K562 (cell line): ENCODE results near the gene LSM4. TPM values are rescaled to one million over a fixed set of nuclear protein-coding genes. Genes with fewer than 3 reads are reported as not detected.

Experiments used
- ATAC-seq: fragments of 200-7000 bp; cut with Tn5 transposase; 3 replicates; pipeline ENCODE4 v1.9.1; 2020; ENCODE audit warnings: moderate library complexity
- BruUV-seq: library from RNA; stranded (reverse); fragments of 400-500 nt; replicated peaks from 2 replicates; lab custom pipeline; 2021; lab: Mats Ljungman, UMichigan
- CTCF ChIA-PET: fragments of 300-600 bp; formaldehyde crosslinking; extraction: SDS; loops from one replicate; lab custom pipeline; 2021; ENCODE audit warnings: low intra/inter-chr PET ratio; lab: Yijun Ruan, JAX
- POLR2A ChIA-PET: fragments of 300-600, 350-650 bp; sonication (Branson Sonifier 250); formaldehyde crosslinking; extraction: SDS; loops from one replicate; lab custom pipeline; 2021; ENCODE audit warnings: antibody characterized with exemption, inconsistent platforms; lab: Yijun Ruan, JAX
- DNase-seq, 4 experiments: peaks; one replicate each; pipeline versions ENCODE4 v3.0.0 to v3.0.0-alpha.2; 2011 to 2018; ENCODE audit warnings: low spot score in 3 of 4, mixed read lengths in 3 of 4; ENCODE audit errors: extremely low read depth in 1 of 4
- FAIRE-seq: peaks from 2 replicates; lab custom pipeline; 2011; peaks lifted over from hg19 to GRCh38; lab: Jason Lieb, UNC
- H2AFZ ChIP-seq: 2 replicates; pipeline ENCODE4 v1.6.0; 2011; ENCODE audit warnings: low read depth, low read length, control low read depth, inconsistent platforms
- H3K27ac ChIP-seq: fragments of 200-600 bp; 3 replicates; pipeline ENCODE4 v1.8.0; 2011; ENCODE audit warnings: low read depth, mild to moderate bottlenecking, control low read depth, inconsistent platforms, low read length, moderate library complexity, mixed read lengths; ENCODE audit errors: extremely low read depth
- H3K27me3 ChIP-seq, 2 experiments: fragments of 300-600 bp in 1 of 2; 2 replicates in 1 of 2; 3 replicates in 1 of 2; pipeline versions ENCODE4 v1.6.0 to v1.8.0; 2011; ENCODE audit warnings: inconsistent platforms in 2 of 2, low read length in 2 of 2, mild to moderate bottlenecking in 1 of 2, mixed read lengths in 1 of 2, moderate library complexity in 1 of 2; ENCODE audit not compliant: control insufficient read depth in 2 of 2, insufficient read depth in 2 of 2
- H3K36me3 ChIP-seq: fragments of 300-600 bp; 3 replicates; pipeline ENCODE4 v1.8.0; 2011; ENCODE audit warnings: mild to moderate bottlenecking, low read length, inconsistent platforms; ENCODE audit not compliant: control insufficient read depth, insufficient read depth
- H3K4me1 ChIP-seq, 2 experiments: fragments of 200-600 bp in 1 of 2; replicated peaks in 1 of 2; 2 replicates in 1 of 2; 3 replicates in 1 of 2; pipeline versions ENCODE4 v1.5.1 to v1.8.0; 2011; ENCODE audit warnings: inconsistent platforms in 2 of 2, low read length in 2 of 2, mild to moderate bottlenecking in 1 of 2, mixed read lengths in 1 of 2, moderate library complexity in 1 of 2; ENCODE audit not compliant: control insufficient read depth in 2 of 2, insufficient read depth in 2 of 2
- H3K4me2 ChIP-seq: 2 replicates; pipeline ENCODE4 v1.6.1; 2011; ENCODE audit warnings: low read length, control low read depth, inconsistent platforms, mixed read lengths; ENCODE audit not compliant: insufficient read depth
- H3K4me3 ChIP-seq: fragments of 200-600 bp; sonication (generic), shearing (Covaris generic); 2 replicates; pipeline ENCODE4 v1.5.1; 2016; ENCODE audit warnings: control low read depth, inconsistent platforms
- H3K79me2 ChIP-seq: fragments of 200-600 bp; 3 replicates; pipeline ENCODE4 v1.8.0; 2011; ENCODE audit warnings: low read length, inconsistent platforms; ENCODE audit not compliant: control insufficient read depth, insufficient read depth
- H3K9ac ChIP-seq, 2 experiments: 2 replicates each; pipeline versions ENCODE4 v1.6.0 to v1.6.1; 2011; ENCODE audit warnings: low read depth in 2 of 2, low read length in 2 of 2, control low read depth in 1 of 2, inconsistent platforms in 1 of 2, mild to moderate bottlenecking in 1 of 2, mixed read lengths in 1 of 2; ENCODE audit not compliant: insufficient read depth in 1 of 2
- H3K9me1 ChIP-seq: one replicate; pipeline ENCODE4 v1.6.0; 2011; ENCODE audit warnings: inconsistent platforms, mild to moderate bottlenecking, low read length, moderate library complexity; ENCODE audit not compliant: control insufficient read depth, insufficient read depth
- H3K9me3 ChIP-seq: replicated peaks from 2 replicates; pipeline ENCODE4 v1.5.1; 2011; ENCODE audit warnings: low read depth, low read length, inconsistent platforms; ENCODE audit not compliant: control insufficient read depth, insufficient read depth
- H4K20me1 ChIP-seq: replicated peaks from 2 replicates; pipeline ENCODE4 v1.6.1; 2011; ENCODE audit warnings: low read length, inconsistent platforms, mixed read lengths; ENCODE audit not compliant: control insufficient read depth, insufficient read depth
- ATF3 ChIP-seq, 2 experiments: fragments of 450-650 bp in 1 of 2; sonication (generic) in 1 of 2; formaldehyde crosslinking in 1 of 2; IDR thresholded peaks in 1 of 2; conservative IDR thresholded peaks in 1 of 2; 2 replicates each; pipeline versions ENCODE4 v1.6.1 to v1.8.1; 2016 to 2023; ENCODE audit warnings: mild to moderate bottlenecking in 2 of 2, moderate library complexity in 2 of 2, inconsistent platforms in 1 of 2, missing genetic modification reagents in 1 of 2
- BRCA1 ChIP-seq, 2 experiments: fragments of 450-650 bp in 1 of 2; sonication (generic) in 1 of 2; formaldehyde crosslinking in 1 of 2; IDR thresholded peaks; 2 replicates each; pipeline versions ENCODE4 v1.5.0 to v1.6.1; 2017 to 2020; ENCODE audit warnings: mild to moderate bottlenecking in 1 of 2, missing genetic modification reagents in 1 of 2
- BRD9 ChIP-seq: fragments of 450-650 bp; IDR thresholded peaks from 2 replicates; pipeline ENCODE4 v1.6.1; 2018; ENCODE audit warnings: low read depth; ENCODE audit not compliant: partially characterized antibody
- CBFA2T2 ChIP-seq: fragments of 450-650 bp; conservative IDR thresholded peaks from 2 replicates; pipeline ENCODE4 v1.6.1; 2017; ENCODE audit warnings: mild to moderate bottlenecking
- DDX20 ChIP-seq: fragments of 450-650 bp; IDR thresholded peaks from 2 replicates; pipeline ENCODE4 v1.6.1; 2016; ENCODE audit warnings: missing genetic modification characterization, low read depth, mild to moderate bottlenecking, missing compliant biosample characterization, moderate library complexity
- ETV1 ChIP-seq: fragments of 450-650 bp; conservative IDR thresholded peaks from 2 replicates; pipeline ENCODE4 v1.6.1; 2016; ENCODE audit warnings: missing genetic modification characterization, control low read depth, low read depth, missing compliant biosample characterization
- HDAC1 ChIP-seq, 2 experiments: fragments of 450-650 bp; IDR thresholded peaks; 2 replicates each; pipeline ENCODE4 v1.6.1; 2016 to 2017; ENCODE audit warnings: inconsistent platforms in 1 of 2, mild to moderate bottlenecking in 1 of 2, moderate library complexity in 1 of 2
- KDM1A ChIP-seq, 2 experiments: fragments of 450-650 bp; IDR thresholded peaks; 2 replicates each; pipeline ENCODE4 v1.6.1; 2016; ENCODE audit warnings: mild to moderate bottlenecking in 2 of 2
- MCM3 ChIP-seq: fragments of 450-650 bp; IDR thresholded peaks from 2 replicates; pipeline ENCODE4 v1.6.1; 2016
- NCOA6 ChIP-seq: fragments of 450-650 bp; IDR thresholded peaks from 2 replicates; pipeline ENCODE4 v1.6.1; 2017; ENCODE audit warnings: mild to moderate bottlenecking
- RCOR1 ChIP-seq, 2 experiments: IDR thresholded peaks; 2 replicates each; pipeline ENCODE4 v1.6.1; 2012; ENCODE audit warnings: low read depth in 2 of 2, low read length in 2 of 2, borderline replicate concordance in 1 of 2, improper control_type of control experiment in 1 of 2
- SMAD3 ChIP-seq: fragments of 450-650 bp; formaldehyde crosslinking; conservative IDR thresholded peaks from 2 replicates; pipeline ENCODE4 v1.4.0; 2020; ENCODE audit warnings: mild to moderate bottlenecking
- SREBF1 ChIP-seq: fragments of 150-350 bp; IDR thresholded peaks from 2 replicates; pipeline ENCODE4 v1.6.1; 2014; ENCODE audit warnings: antibody characterized with exemption, low read depth, low read length, borderline replicate concordance
- TCF7 ChIP-seq: sonication (generic); IDR thresholded peaks from 2 replicates; pipeline ENCODE4 v1.6.1; 2016; ENCODE audit warnings: antibody characterized with exemption, borderline replicate concordance
- ZEB2 ChIP-seq: fragments of 450-650 bp; IDR thresholded peaks from 2 replicates; pipeline ENCODE4 v1.6.1; 2016
- ZKSCAN8 ChIP-seq: fragments of 200-800 bp; sonication (Bioruptor generic); IDR thresholded peaks from 2 replicates; pipeline ENCODE4 v1.6.1; 2016; ENCODE audit warnings: missing genetic modification characterization, missing compliant biosample characterization
- ZNF121 ChIP-seq: sonication (generic); formaldehyde crosslinking; conservative IDR thresholded peaks from 2 replicates; pipeline ENCODE4 v1.8.0; 2022; ENCODE audit warnings: missing genetic modification reagents
- ZNF143 ChIP-seq: sonication (generic); formaldehyde crosslinking; IDR thresholded peaks from 2 replicates; pipeline ENCODE4 v1.9.0; 2022; ENCODE audit warnings: mild to moderate bottlenecking, missing genetic modification reagents
- ZNF280A ChIP-seq: fragments of 450-650 bp; IDR thresholded peaks from 2 replicates; pipeline ENCODE4 v1.6.1; 2018; ENCODE audit warnings: mild to moderate bottlenecking, low read depth; ENCODE audit not compliant: partially characterized antibody
- ZNF583 ChIP-seq: fragments of 250-450 bp; sonication (Bioruptor Pico); IDR thresholded peaks from 2 replicates; pipeline ENCODE4 v1.4.0; 2020
- whole genome bisulfite sequencing: fragments of 100-300 bp; shearing (Covaris generic); methylation state at CpG from one replicate; pipeline ENCODE4 v1.1.6; 2016; ENCODE audit warnings: low coverage, mixed read lengths; ENCODE audit not compliant: insufficient coverage; ENCODE audit errors: missing lambda C conversion rate; 5-methylcytosine and 5-hydroxymethylcytosine counted together
- in situ Hi-C: fragments of 300-500 bp; cut with MboI; formaldehyde crosslinking; loops from 4 replicates; pipeline ENCODE4 v1.15.0; 2018; ENCODE audit warnings: inconsistent platforms, mixed read lengths
- intact Hi-C: fragments of 100-400 bp; cut with micrococcal nuclease; formaldehyde crosslinking; loops from 2 replicates; pipeline ENCODE4 v1.14.2; 2022
- polyA plus RNA-seq, 8 experiments: library from polyadenylated mRNA; depleted of rRNA in 4 of 8; stranded (reverse) in 5 of 8; unstranded in 3 of 8; fragments of >200 nt; fragmentation: Nextera tagmentation in 2 of 8; fragmentation: Illumina TruSeq in 1 of 8; extraction: Ambion mirVana in 2 of 8; extraction: Trizol in 1 of 8; gene quantifications; 2 replicates each; pipeline versions ENCODE4 v1.2.1 to v1.2.3, GENCODE V29; 2011 to 2014; ENCODE audit warnings: inconsistent platforms in 1 of 8, missing spikeins in 1 of 8
- total RNA-seq, 7 experiments: library from RNA; depleted of rRNA in 6 of 7; stranded (reverse); fragments of >200 nt in 6 of 7; fragmentation: Illumina TruSeq in 2 of 7; extraction: Trizol in 2 of 7; gene quantifications; 2 replicates each; pipeline versions ENCODE4 v1.2.1 to v1.2.3, GENCODE V29; 2011 to 2021; ENCODE audit warnings: low replicate concordance in 1 of 7

Gene LSM4
- total and polyA plus RNA-seq, 9 of the 15 experiments (the other 6 are each of a cell fraction or from before 2014, with no cell fraction given) = 11.9 to 763 (median 202) TPM

- Histone ChIP-seq H3K4me2 (peak overlapping the region; percentile 100), H3K36me3 (no peaks in the 10 kb centered on the region), H3K9ac (peak overlapping the region; percentile 98 to 99), H3K27ac (peak overlapping the region; percentile 98), H3K79me2 (peaks cover 19% of the 10 kb centered on the region; the same call in 2 of the 3 replicates), H3K27me3 (no peaks in the 10 kb centered on the region), H3K4me1 (peaks cover 31 to 64% of the 10 kb centered on the region in 2 experiments), H2AFZ (peak overlapping the region; percentile 77), H4K20me1 (no peaks in the 10 kb centered on the region), H3K9me1 (no peaks in the 10 kb centered on the region), H3K9me3 (no peaks in the 10 kb centered on the region), H3K4me3 (peak overlapping the region; percentile 64)
- CTCF ChIA-PET = interaction anchor here (0.6 to 0.8 kb wide), 2 partner anchors 10 to 71 kb away, joined by 3 read pairs; partner anchors contain the start of gene JUND
- POLR2A ChIA-PET = interaction anchor here (0.6 to 3.0 kb wide), 16 partner anchors 11 to 737 kb away, joined by 3 to 113 read pairs (median 4); partner anchors contain the start of genes CCDC124, GDF15 and JUND
- in situ Hi-C loops (no loop called here), intact Hi-C loops (loop anchor here (1.0 kb wide), 1 partner anchor 26 kb away; no protein-coding TSS in a partner anchor)
- FAIRE-seq = peak; percentile 88
- peak; percentile 88 to 97 (median 92) for DNase-seq
- WGBS = under 1% methylated on average over 53 of the region's 75 CpGs
- peak; percentile 81 for ATAC-seq
- TSS peak; percentile 78 for BruUV-seq
- TF ChIP-seq ETV1 = peak; percentile 88
- peak; percentile 52 for TF ChIP-seq ATF3 (IDR thresholded peaks at IDR 0.05)
- no peak; the same call in 1 of the 2 replicates for TF ChIP-seq ATF3 (CRISPR knock-in tag; conservative IDR thresholded peaks at IDR 0.05)
- TF ChIP-seq TCF7 = no peak
- TF ChIP-seq CBFA2T2 = no peak
- TF ChIP-seq SMAD3 (CRISPR knock-in tag) = no peak
- TF ChIP-seq ZKSCAN8 (CRISPR knock-in tag) = peak; percentile 16; the same call in 1 of the 2 replicates
- TF ChIP-seq ZNF143 = no peak
- TF ChIP-seq ZEB2 = peak; percentile 21; the same call in 1 of the 2 replicates
- no peak for TF ChIP-seq KDM1A (IDR thresholded peaks at IDR 0.05)
- TF ChIP-seq BRCA1 (IDR thresholded peaks at IDR 0.05) = no peak
- TF ChIP-seq BRCA1 (CRISPR knock-in tag; IDR thresholded peaks at IDR 0.05) = no peak
- TF ChIP-seq ZNF583 (CRISPR knock-in tag) = no peak
- TF ChIP-seq BRD9 = peak; percentile 65
- no peak for TF ChIP-seq ZNF280A
- TF ChIP-seq SREBF1 = no peak
- TF ChIP-seq HDAC1 (IDR thresholded peaks at IDR 0.05) = peak in 1 of 2 experiments; percentile 52; a peak in 1 of 4 replicates
- TF ChIP-seq NCOA6 = no peak
- TF ChIP-seq ZNF121 (CRISPR knock-in tag) = no peak
- TF ChIP-seq MCM3 = no peak
- peak in 1 of 2 experiments; percentile 52; a peak in 2 of 4 replicates for TF ChIP-seq RCOR1 (IDR thresholded peaks at IDR 0.05; ENCODE audit: borderline replicate concordance in 1 of 2, low read depth in 2 of 2, low read length in 2 of 2)
- TF ChIP-seq DDX20 (tag) = no peak
These were observed 31.1 kb downstream of the LSM4 start for GRCh38 chr19:18291590-18292461.
